Colonic mucosa (tissue), 4 donors: Measurements from ENCODE around the gene ING3. TPM values are rescaled to one million over a fixed set of nuclear protein-coding genes. Genes with fewer than 3 reads are reported as not detected.

Source experiments
- DNase-seq: peaks from one replicate; pipeline ENCODE4 v3.0.0-alpha.2; 2020
- H3K27ac ChIP-seq: fragments of 200-600 bp; one replicate; pipeline ENCODE4 v1.8.0; 2021
- H3K27me3 ChIP-seq: fragments of 200-600 bp; one replicate; pipeline ENCODE4 v1.8.0; 2021
- H3K36me3 ChIP-seq: fragments of 200-600 bp; one replicate; pipeline ENCODE4 v1.8.0; 2021
- H3K4me1 ChIP-seq: fragments of 200-600 bp; one replicate; pipeline ENCODE4 v1.8.0; 2021; ENCODE audit warnings: mild to moderate bottlenecking
- H3K4me3 ChIP-seq: fragments of 200-600 bp; one replicate; pipeline ENCODE4 v1.8.0; 2021
- H3K9ac ChIP-seq, 2 donors: one replicate each; pipeline ENCODE4 v1.7.0; 2013; ENCODE audit warnings: control low read depth in 2 of 2, low read depth in 2 of 2, low read length in 2 of 2
- H3K9me3 ChIP-seq: fragments of 200-600 bp; one replicate; pipeline ENCODE4 v1.8.0; 2021
- intact Hi-C: fragments of 100-400 bp; cut with DNase I; formaldehyde crosslinking; loops from one replicate; pipeline ENCODE4 v1.14.1; 2022
- total RNA-seq, 2 donors: library from RNA; stranded (reverse); fragmentation: NEBNext Ultra II Directional in 1 of 2; extraction: Animal tissue kit (Norgen Biotek cat#: 25700) in 1 of 2; gene quantifications; one replicate each; pipeline ENCODE4 v1.2.1, GENCODE V29; 2021
- TF ChIP-seq, protein P1 (sequence below): fragments of 200-600 bp; IDR thresholded peaks from one replicate; pipeline ENCODE4 v1.8.0; 2022; ENCODE audit warnings: antibody characterized with exemption, mild to moderate bottlenecking
- donor health status: healthy.
- donor health status: DM: no; HTN: no; CAD: no.
- donor health status: DM: no; HTN: no; CAD: no.

ING3 gene
- total RNA-seq, 2 donors from 2014 or later: 12.7 to 13.6 TPM

DNA sequence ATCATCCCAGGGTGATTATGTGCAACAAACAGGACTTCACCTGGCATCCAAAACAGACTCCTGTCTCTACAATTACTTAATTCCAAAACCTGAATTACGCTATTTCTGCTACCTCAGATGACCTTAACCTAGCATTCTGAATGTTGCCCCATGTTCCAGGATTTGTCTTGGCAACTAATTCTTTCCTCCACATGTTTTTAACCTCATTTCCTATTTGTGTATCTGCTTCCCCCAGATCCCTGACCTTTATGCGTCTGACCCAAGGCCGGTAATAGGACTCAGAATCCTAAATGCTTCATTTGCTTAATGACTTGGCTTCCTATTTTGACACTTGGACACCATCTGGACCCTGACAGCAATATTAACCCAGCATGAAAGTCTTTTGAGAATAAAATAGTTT lies 8.7 kb upstream of the ING3 start:
- intact Hi-C loops: loop anchor here (2.0 kb wide), 1 partner anchor 139 kb away; no protein-coding TSS in a partner anchor
- TF ChIP-seq, protein P1, sequence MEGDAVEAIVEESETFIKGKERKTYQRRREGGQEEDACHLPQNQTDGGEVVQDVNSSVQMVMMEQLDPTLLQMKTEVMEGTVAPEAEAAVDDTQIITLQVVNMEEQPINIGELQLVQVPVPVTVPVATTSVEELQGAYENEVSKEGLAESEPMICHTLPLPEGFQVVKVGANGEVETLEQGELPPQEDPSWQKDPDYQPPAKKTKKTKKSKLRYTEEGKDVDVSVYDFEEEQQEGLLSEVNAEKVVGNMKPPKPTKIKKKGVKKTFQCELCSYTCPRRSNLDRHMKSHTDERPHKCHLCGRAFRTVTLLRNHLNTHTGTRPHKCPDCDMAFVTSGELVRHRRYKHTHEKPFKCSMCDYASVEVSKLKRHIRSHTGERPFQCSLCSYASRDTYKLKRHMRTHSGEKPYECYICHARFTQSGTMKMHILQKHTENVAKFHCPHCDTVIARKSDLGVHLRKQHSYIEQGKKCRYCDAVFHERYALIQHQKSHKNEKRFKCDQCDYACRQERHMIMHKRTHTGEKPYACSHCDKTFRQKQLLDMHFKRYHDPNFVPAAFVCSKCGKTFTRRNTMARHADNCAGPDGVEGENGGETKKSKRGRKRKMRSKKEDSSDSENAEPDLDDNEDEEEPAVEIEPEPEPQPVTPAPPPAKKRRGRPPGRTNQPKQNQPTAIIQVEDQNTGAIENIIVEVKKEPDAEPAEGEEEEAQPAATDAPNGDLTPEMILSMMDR: no peak
- no peak overlapping the region for H3K4me3 ChIP-seq
- no peaks in the 10 kb centered on the region for H3K27me3 ChIP-seq
- no peak overlapping the region for H3K9ac ChIP-seq
- H3K27ac ChIP-seq: no peak overlapping the region
- H3K9me3 ChIP-seq: no peaks in the 10 kb centered on the region
- H3K4me1 ChIP-seq: no peaks in the 10 kb centered on the region
- no peak for DNase-seq
- H3K36me3 ChIP-seq: no peaks in the 10 kb centered on the region

DNA sequence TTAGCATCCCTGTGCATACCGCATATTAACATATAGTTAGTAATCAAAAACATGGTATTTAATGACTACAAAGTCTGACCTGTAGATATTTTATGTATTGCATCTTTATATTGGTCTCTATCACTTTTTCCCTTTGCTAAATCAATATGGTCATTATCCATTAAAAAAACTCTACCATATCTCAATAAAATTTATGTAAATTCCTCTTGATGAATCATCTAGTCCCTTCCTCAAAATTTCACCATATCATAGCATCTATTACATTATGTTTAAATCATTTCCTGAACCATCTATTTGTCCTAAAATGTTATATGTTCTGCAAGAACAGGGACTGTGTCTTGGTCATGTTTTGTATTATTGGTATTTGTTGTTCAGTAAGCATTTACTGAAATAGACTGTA lies 7.7 kb upstream of the ING3 start:
- no peaks in the 10 kb centered on the region for H3K9me3 ChIP-seq
- H3K27ac ChIP-seq: no peak overlapping the region
- no peak overlapping the region for H3K4me3 ChIP-seq
- H3K36me3 ChIP-seq: no peaks in the 10 kb centered on the region
- no peak overlapping the region for H3K9ac ChIP-seq
- TF ChIP-seq, protein P1: no peak
- intact Hi-C loops: loop anchor here (2.0 kb wide), 1 partner anchor 140 kb away; no protein-coding TSS in a partner anchor
- H3K4me1 ChIP-seq: no peaks in the 10 kb centered on the region
- DNase-seq: no peak
- H3K27me3 ChIP-seq: no peaks in the 10 kb centered on the region

DNA sequence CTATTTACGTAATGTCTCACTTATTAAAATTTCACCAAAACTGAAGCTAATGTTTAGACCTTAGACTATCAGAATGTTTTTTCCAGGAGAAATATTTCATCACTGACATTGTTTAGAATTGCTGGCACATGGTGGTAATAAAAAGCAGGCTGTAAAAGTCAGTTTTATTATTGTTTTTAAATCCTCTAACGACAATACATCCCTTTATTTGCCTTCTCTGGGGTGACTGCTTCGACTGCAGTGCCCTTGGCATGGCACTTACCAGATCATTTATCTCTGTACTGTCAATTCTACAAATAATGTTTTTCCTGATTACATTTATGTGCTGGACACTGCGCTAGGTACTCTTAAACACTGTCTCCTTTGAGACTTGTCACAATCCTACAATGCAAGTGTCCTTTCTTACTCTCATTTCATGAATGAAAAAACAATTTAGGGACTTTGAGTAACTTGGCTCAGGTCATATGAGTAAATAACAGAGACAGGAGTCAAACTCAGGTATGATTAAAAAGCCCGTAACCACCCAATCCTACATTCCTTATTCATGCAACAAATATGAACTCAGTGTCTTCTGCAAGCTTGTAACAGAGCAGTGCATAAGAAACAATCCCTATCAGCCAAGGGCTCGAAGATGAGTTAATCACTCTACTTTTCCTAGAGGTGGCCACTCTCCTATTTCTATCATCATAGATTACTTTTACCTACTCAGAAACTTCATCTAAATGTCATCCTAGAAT lies 5.6 kb upstream of the ING3 start:
- DNase-seq: no peak
- TF ChIP-seq, protein P1: no peak

DNA sequence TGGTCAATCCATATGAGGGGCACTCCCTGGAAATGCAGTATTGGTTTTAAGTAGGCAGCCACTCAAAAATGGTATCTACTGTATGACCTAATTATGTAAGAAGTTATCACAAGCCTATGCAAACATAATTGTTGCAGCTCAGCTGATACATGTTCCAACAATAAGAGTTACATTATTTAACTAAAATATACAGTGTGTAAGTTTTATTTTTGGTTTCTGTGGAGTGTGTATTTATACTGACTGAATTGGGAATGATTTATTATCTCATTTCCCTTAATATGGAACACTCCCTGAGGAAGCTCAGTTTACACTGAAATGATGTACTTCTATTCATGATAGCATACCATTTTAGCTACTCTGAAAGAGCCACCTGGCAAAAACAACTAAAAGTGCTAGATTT lies 2.6 kb upstream of the ING3 start:
- intact Hi-C loops: no loop called here
- TF ChIP-seq, protein P1: no peak
- Histone ChIP-seq H3K27ac (no peak overlapping the region), H3K4me1 (no peaks in the 10 kb centered on the region), H3K9me3 (no peaks in the 10 kb centered on the region), H3K9ac (no peak overlapping the region), H3K27me3 (no peaks in the 10 kb centered on the region), H3K36me3 (no peaks in the 10 kb centered on the region), H3K4me3 (no peak overlapping the region)
- no peak for DNase-seq

More for the DNA sequence above, 5.6 kb upstream of the ING3 start:
- H3K4me3 ChIP-seq: no peak overlapping the region
- intact Hi-C loops: no loop called here
- no peaks in the 10 kb centered on the region for H3K36me3 ChIP-seq
- no peaks in the 10 kb centered on the region for H3K9me3 ChIP-seq
- H3K27me3 ChIP-seq: no peaks in the 10 kb centered on the region
- no peak overlapping the region for H3K27ac ChIP-seq
- H3K4me1 ChIP-seq: no peaks in the 10 kb centered on the region
- no peak overlapping the region for H3K9ac ChIP-seq

DNA sequence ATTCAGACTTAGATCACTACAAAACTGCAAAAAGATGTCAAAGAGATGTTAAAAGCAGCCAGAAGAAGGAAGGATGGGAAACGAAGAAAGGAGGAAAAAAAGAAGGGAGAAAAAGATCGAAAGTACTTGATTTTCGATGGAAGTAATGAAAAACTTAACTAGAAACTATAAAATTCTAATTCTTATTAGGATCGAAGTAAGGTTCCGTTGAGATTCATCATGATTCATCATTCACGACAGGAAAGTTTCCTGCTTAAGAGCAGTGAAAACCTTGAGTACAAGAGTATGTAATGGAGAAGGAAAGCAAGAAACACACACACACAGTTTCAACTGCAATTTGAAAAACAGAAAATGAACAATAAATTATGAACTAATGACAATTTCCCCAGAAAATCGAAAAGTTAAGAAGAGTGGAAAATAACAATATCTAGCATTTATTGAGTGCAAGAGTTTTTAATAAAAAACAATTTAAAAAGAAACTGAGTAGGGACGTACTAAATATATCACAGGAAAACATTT lies 1.1 kb upstream of the ING3 start:
- H3K9me3 ChIP-seq: no peaks in the 10 kb centered on the region
- DNase-seq: no peak
- no peaks in the 10 kb centered on the region for H3K4me1 ChIP-seq
- TF ChIP-seq, protein P1: no peak
- intact Hi-C loops: no loop called here
- H3K4me3 ChIP-seq: peak overlapping the region; percentile 41
- H3K27me3 ChIP-seq: no peaks in the 10 kb centered on the region
- H3K9ac ChIP-seq: peak overlapping the region in 1 of 2 donors; percentile 91
- H3K36me3 ChIP-seq: no peaks in the 10 kb centered on the region
- no peak overlapping the region for H3K27ac ChIP-seq
